Astrocyte of the spinal cord (primary cell): ENCODE data around the gene NATD1.

Source experiments
- DNase-seq: peaks from one replicate; pipeline ENCODE4 v3.0.0; 2011; ENCODE audit warnings: low read depth, low spot score
- H3K4me3 ChIP-seq: 2 replicates; pipeline ENCODE4 v1.5.1; 2011; ENCODE audit warnings: low read depth, mild to moderate bottlenecking, low read length, moderate library complexity
- in situ Hi-C: cut with HindIII; loops from 2 replicates; pipeline ENCODE4 v1.10.0; 2017; ENCODE audit warnings: low sequenced_read_pairs
- TF ChIP-seq, protein P1 (sequence below): IDR thresholded peaks from 2 replicates; pipeline ENCODE4 v1.5.1; 2012; ENCODE audit warnings: low read depth, mild to moderate bottlenecking, low read length, inconsistent platforms

Gene NATD1

DNA sequence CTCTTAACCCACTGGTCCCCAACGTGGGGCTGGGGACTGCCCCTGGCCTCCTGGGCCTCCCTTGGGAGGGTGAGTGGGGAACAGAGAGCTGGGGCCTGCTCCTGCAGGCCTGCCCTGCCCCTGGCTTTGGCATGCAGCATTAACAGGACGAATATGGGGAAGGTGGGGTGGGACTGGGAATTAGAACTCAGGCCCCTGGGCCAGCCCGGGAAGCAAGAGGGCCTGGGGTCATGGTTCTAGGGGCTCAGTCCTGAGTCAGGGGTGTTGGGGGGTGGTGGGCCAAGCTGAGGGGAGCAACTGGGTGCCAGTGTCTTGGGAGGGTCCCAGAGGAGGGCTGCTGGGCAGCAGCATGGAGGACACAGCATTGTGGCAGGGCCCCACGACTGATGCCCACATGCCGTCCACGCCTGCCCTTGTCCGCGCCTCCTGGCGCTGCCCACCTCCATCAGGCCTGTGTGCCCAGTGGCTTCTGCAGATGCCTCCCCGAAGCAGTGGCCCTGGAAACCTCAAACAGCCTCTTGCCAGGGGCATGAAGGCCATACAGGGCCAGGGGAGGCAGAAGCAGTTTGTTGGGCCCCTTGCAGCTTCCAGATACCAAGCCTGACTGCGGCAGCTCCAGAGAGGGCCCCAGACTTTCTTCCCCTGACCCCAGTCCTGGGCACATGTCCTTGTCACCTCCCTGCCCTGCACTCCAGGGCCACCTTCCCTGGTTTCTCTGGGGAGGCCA is 36.1 kb upstream of the NATD1 start:
- DNase-seq = no peak
- in situ Hi-C loops = no loop called here
- TF ChIP-seq, protein P1, sequence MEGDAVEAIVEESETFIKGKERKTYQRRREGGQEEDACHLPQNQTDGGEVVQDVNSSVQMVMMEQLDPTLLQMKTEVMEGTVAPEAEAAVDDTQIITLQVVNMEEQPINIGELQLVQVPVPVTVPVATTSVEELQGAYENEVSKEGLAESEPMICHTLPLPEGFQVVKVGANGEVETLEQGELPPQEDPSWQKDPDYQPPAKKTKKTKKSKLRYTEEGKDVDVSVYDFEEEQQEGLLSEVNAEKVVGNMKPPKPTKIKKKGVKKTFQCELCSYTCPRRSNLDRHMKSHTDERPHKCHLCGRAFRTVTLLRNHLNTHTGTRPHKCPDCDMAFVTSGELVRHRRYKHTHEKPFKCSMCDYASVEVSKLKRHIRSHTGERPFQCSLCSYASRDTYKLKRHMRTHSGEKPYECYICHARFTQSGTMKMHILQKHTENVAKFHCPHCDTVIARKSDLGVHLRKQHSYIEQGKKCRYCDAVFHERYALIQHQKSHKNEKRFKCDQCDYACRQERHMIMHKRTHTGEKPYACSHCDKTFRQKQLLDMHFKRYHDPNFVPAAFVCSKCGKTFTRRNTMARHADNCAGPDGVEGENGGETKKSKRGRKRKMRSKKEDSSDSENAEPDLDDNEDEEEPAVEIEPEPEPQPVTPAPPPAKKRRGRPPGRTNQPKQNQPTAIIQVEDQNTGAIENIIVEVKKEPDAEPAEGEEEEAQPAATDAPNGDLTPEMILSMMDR = no peak
- no peak overlapping the region for H3K4me3 ChIP-seq

DNA sequence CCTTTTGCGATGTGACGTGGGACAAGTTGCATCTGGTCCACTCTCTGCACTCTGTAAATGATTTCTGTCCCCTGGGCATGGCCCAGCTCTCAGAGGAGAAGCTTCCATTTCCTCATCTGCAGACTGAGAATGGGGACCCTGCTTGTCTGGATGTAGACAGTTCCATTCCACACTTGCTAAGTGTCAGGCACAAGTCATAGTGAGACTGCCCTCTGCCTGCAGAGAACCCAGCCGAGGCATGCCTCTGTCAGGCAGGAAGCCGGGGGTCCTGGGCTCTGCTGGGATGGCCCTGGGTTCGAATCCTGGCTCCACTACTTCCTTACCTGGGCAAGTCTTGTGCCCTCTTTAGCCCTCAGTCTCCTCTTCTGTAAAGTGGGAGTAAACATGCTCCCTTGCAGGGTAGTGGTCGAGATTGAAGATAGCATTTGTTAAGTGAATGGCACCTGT is 35.4 kb upstream of the NATD1 start:
- TF ChIP-seq, protein P1 = peak; percentile 1
- no peak for DNase-seq
- no peak overlapping the region for H3K4me3 ChIP-seq
- in situ Hi-C loops = no loop called here

DNA sequence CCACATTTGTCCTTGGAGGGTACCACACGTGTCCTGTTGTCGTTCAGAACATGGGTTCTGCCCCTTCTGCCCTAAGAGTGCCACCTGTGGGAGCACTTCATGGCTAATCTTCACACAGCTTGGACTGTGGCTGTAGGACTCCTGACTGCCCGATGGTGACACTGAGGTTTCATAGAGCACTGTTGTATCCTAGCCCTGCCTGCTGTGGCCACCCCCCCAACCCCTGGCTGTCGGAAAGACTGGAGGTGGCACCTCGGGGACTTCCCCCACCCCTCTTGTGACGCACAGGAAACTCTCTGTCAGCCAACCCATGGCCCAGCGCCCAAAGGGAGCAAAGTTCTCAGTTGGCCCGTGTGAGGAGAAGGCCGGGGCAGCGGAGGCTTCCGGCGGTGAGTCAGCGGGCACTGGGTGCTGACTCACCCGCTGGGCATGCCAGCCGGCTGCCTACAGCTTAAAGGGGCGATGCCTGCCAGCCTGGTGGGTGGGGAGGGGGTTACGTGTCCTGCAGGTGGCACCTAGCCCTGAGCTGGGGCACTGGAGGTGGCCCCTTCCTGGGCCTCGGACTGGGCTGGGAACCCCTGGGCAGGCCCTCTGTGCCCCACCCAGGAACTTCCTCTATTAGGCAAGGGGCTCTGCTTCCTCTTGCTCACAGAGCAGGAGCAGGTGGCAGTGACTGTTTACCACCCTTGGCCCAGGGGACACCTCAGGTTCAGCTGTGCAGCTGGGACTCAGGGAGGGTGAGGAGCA is 34.7 kb upstream of the NATD1 start:
- no peak overlapping the region for H3K4me3 ChIP-seq
- peak; percentile 95 for DNase-seq
- in situ Hi-C loops = no loop called here
- TF ChIP-seq, protein P1 = no peak

DNA sequence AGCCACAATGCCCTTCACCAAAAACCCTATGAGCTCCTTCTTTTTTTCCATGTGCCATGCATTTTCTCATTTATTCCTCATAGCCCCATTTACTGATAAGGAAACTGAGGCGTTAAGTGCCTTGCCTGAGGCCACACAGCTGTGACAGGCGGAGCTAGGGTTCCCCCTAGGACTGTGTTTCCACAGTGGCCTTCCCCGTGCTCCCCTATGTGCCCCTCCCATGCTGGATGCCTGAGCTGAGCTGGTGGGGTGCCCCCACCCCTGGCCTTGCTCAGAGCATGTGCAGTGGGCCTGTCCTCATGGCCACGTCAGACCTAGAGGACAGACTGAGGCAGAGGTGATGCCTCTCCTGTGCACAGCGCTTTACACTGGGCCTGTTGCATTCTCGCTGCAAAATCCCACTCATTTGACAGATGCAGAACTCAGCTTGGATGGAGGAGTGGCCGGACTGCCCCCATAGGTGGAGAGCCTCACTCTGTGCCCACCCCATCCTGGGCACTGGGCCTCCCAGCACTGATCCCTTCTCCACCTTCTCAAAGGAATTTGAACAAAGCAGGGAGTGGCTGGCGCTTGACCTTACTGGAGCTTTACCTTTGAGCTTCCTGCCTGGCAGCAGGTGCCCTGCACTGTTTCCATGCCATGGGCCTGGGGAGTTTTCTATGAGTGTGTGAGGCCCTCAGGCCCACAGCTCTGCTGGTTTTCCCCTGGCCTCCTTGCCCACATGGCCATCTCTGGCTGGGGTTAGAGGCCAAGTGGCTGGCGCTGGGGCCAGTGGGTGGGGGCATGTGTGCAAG is 33.9 kb upstream of the NATD1 start:
- H3K4me3 ChIP-seq = peak overlapping the region; percentile 21
- in situ Hi-C loops = no loop called here
- DNase-seq = no peak
- TF ChIP-seq, protein P1 = no peak

DNA sequence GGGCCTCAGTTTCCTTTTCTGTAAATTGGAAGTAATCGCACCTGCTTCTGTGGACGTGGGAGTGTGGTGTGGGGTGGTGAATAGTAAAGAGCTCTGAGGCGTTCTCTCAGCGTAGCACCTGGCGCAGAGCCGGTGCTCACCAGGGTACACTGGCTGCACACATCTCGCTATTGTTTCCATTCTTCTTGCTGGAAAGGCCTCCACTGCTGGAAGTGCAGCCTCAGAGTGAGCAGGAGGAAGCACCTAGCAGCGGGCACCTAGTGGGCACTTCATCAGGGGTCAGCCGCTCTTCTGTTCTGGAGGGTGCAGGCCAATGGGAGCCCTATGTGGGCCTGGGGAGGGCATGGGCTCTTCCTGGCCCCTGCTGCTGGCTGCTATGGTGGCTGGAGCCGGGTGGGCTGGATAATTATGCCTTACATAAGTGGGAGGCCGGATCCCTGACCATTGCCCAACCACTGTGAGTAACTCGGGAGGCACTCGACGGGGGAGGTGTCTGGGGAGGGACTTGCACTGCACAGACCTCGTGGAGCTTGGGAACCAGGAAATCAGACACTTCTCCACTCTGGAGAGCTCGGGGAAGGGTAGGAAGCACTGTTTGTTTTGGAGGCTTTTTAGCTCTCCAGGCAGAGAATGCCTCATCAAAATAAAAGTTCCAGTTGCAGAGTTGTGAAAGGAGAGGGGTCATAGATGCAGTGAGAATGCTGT is 33.0 kb upstream of the NATD1 start:
- in situ Hi-C loops = no loop called here
- DNase-seq = peak; percentile 98
- H3K4me3 ChIP-seq = peak overlapping the region; percentile 79
- TF ChIP-seq, protein P1 = no peak
